MM.1S (cell line): ENCODE measurements around the gene ZHX3.

Experiments used
- DNase-seq: peaks from one replicate; pipeline ENCODE4 v3.0.0-alpha.2; 2015
- H2AFZ ChIP-seq: fragments of 300-600 bp; sonication (generic); 2 replicates; pipeline ENCODE4 v1.6.0; 2016; ENCODE audit warnings: antibody characterized with exemption, low read length
- H3F3A ChIP-seq: fragments of 300-600 bp; sonication (generic); 2 replicates; pipeline ENCODE4 v1.6.1; 2016; ENCODE audit warnings: mild to moderate bottlenecking, antibody characterized with exemption, low read length, moderate library complexity, mixed read lengths; ENCODE audit not compliant: insufficient read depth
- H3K27ac ChIP-seq: fragments of 300-600 bp; sonication (generic); 2 replicates; pipeline ENCODE4 v1.5.1; 2016; ENCODE audit warnings: mild to moderate bottlenecking, low read length
- H3K27me3 ChIP-seq: fragments of 300-600 bp; sonication (generic); replicated peaks from 2 replicates; pipeline ENCODE4 v1.6.0; 2016; ENCODE audit warnings: low read length; ENCODE audit not compliant: insufficient read depth
- H3K36me3 ChIP-seq: fragments of 300-600 bp; sonication (generic); replicated peaks from 2 replicates; pipeline ENCODE4 v1.6.1; 2016; ENCODE audit warnings: mild to moderate bottlenecking, low read length, mixed read lengths; ENCODE audit not compliant: insufficient read depth
- H3K4me1 ChIP-seq: fragments of 300-600 bp; sonication (generic); 2 replicates; pipeline ENCODE4 v1.6.1; 2016; ENCODE audit warnings: low read length, mixed read lengths
- H3K4me2 ChIP-seq: fragments of 300-600 bp; sonication (generic); 2 replicates; pipeline ENCODE4 v1.6.0; 2016; ENCODE audit warnings: low read depth, low read length
- H3K4me3 ChIP-seq: fragments of 300-600 bp; sonication (generic); 2 replicates; pipeline ENCODE4 v1.5.1; 2016; ENCODE audit warnings: low read length, mixed read lengths
- H3K79me2 ChIP-seq: fragments of 300-600 bp; sonication (generic); 2 replicates; pipeline ENCODE4 v1.6.1; 2016; ENCODE audit warnings: mixed run types, low read length, mixed read lengths
- H3K9ac ChIP-seq: fragments of 300-600 bp; sonication (generic); 2 replicates; pipeline ENCODE4 v1.6.1; 2016; ENCODE audit warnings: low read length, mixed read lengths
- H3K9me2 ChIP-seq: fragments of 300-600 bp; sonication (generic); replicated peaks from 2 replicates; pipeline ENCODE4 v1.6.1; 2016; ENCODE audit warnings: mild to moderate bottlenecking, low read length, mixed read lengths; ENCODE audit not compliant: insufficient read depth
- H3K9me3 ChIP-seq: fragments of 300-600 bp; sonication (generic); replicated peaks from 2 replicates; pipeline ENCODE4 v1.6.1; 2016; ENCODE audit warnings: mild to moderate bottlenecking, low read length, mixed read lengths; ENCODE audit not compliant: insufficient read depth
- H4K20me1 ChIP-seq: fragments of 300-600 bp; sonication (generic); 2 replicates; pipeline ENCODE4 v1.6.1; 2016; ENCODE audit warnings: mild to moderate bottlenecking, low read length, moderate library complexity, mixed read lengths; ENCODE audit not compliant: insufficient read depth
- EZH2 ChIP-seq: fragments of 300-600 bp; sonication (generic); optimal IDR thresholded peaks from 2 replicates; pipeline ENCODE3; 2017; ENCODE audit warnings: low read depth, mild to moderate bottlenecking, antibody characterized with exemption, low read length, mixed read lengths
- EZH2phosphoT487 ChIP-seq: fragments of 300-600 bp; sonication (generic); IDR thresholded peaks from 2 replicates; pipeline ENCODE4 v1.6.1; 2018; ENCODE audit warnings: antibody characterized with exemption, low read length
- TF ChIP-seq, protein P1 (sequence below): fragments of 300-600 bp; sonication (generic); IDR thresholded peaks from 2 replicates; pipeline ENCODE4 v1.5.1; 2016; ENCODE audit warnings: antibody characterized with exemption, low read length, mixed read lengths

ZHX3 gene

DNA sequence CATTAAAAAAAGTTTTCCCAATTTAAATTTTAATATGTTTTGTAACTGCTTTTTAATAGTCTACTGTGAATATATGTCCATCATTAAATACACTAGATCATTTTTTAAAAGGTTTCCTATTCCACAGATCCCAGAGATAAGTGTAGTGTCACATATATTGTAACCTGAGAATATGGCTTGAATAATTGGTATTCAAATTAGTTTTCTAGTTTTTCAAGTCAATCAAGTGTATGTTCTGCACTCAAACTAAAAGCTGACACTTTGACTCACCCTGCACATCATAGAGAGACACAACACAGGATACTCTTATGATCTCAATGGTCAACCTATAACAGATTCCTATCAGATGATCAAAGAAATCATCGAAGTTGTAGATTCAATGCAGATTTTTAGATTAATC is 49.1 kb downstream of the ZHX3 start:
- Histone ChIP-seq H3K27me3 (no peaks in the 10 kb centered on the region), H3K36me3 (no peaks in the 10 kb centered on the region), H3F3A (no peaks in the 10 kb centered on the region), H3K9me2 (no peaks in the 10 kb centered on the region), H4K20me1 (no peaks in the 10 kb centered on the region), H3K79me2 (no peaks in the 10 kb centered on the region), H2AFZ (no peak overlapping the region), H3K4me1 (no peaks in the 10 kb centered on the region), H3K4me2 (no peak overlapping the region), H3K4me3 (no peak overlapping the region), H3K27ac (no peak overlapping the region), H3K9me3 (no peaks in the 10 kb centered on the region), H3K9ac (no peak overlapping the region)
- TF ChIP-seq EZH2phosphoT487 (no peak), EZH2 (no peak)
- TF ChIP-seq, protein P1, sequence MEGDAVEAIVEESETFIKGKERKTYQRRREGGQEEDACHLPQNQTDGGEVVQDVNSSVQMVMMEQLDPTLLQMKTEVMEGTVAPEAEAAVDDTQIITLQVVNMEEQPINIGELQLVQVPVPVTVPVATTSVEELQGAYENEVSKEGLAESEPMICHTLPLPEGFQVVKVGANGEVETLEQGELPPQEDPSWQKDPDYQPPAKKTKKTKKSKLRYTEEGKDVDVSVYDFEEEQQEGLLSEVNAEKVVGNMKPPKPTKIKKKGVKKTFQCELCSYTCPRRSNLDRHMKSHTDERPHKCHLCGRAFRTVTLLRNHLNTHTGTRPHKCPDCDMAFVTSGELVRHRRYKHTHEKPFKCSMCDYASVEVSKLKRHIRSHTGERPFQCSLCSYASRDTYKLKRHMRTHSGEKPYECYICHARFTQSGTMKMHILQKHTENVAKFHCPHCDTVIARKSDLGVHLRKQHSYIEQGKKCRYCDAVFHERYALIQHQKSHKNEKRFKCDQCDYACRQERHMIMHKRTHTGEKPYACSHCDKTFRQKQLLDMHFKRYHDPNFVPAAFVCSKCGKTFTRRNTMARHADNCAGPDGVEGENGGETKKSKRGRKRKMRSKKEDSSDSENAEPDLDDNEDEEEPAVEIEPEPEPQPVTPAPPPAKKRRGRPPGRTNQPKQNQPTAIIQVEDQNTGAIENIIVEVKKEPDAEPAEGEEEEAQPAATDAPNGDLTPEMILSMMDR, result no peak
- DNase-seq, result no peak

DNA sequence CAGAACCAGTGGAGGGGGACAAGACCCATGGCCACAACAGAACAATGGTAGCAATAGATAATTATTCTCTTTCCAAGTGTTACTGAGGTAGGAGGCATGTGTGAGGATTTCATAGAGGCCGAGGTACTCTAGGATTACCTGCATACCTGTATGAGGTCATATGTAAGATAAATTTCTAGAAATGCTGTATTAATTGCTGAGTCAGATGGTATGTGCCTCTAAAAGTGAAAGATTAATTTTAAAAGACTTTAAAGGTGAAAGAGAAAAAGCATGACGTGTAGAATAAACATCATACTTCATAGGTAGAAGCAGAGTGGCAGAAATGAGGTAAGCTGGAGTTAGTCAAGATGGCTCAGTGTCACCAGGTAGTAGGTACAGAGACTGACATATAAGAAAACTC is 51.6 kb downstream of the ZHX3 start:
- Histone ChIP-seq H3K9ac (no peak overlapping the region), H3F3A (no peaks in the 10 kb centered on the region), H3K79me2 (no peaks in the 10 kb centered on the region), H2AFZ (no peak overlapping the region), H3K4me1 (no peaks in the 10 kb centered on the region), H3K4me2 (no peak overlapping the region), H3K27ac (no peak overlapping the region), H3K4me3 (no peak overlapping the region), H3K36me3 (no peaks in the 10 kb centered on the region), H4K20me1 (no peaks in the 10 kb centered on the region), H3K9me2 (no peaks in the 10 kb centered on the region), H3K27me3 (no peaks in the 10 kb centered on the region), H3K9me3 (no peaks in the 10 kb centered on the region)
- no peak for DNase-seq
- no peak for TF ChIP-seq EZH2phosphoT487
- TF ChIP-seq, protein P1, result no peak
- no peak for TF ChIP-seq EZH2

DNA sequence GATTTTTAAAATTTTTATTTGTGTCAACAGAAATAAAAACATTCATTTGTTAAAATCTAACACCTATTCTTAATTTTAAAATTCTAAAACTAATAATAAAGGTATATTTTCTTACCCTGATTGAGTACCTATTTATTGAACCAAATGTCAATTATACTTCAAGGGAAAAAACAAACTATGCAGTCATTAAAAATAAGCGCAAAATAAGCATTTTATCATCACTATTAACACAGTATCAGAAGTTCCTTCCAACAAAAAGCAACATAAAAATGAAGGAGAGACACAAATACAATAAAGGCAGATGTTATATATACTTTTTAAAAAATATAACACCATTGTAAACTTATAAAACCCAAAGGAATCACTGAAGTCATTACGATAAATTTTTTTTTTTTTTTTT is 52.7 kb downstream of the ZHX3 start:
- no peaks in the 10 kb centered on the region for H3K4me1 ChIP-seq
- H3K36me3 ChIP-seq, result no peaks in the 10 kb centered on the region
- H3K4me2 ChIP-seq, result no peak overlapping the region
- H3K27me3 ChIP-seq, result no peaks in the 10 kb centered on the region
- no peaks in the 10 kb centered on the region for H3K9me3 ChIP-seq
- H3F3A ChIP-seq, result no peaks in the 10 kb centered on the region
- H3K9ac ChIP-seq, result no peak overlapping the region
- H4K20me1 ChIP-seq, result no peaks in the 10 kb centered on the region
- no peak overlapping the region for H3K27ac ChIP-seq
- no peak overlapping the region for H2AFZ ChIP-seq
- no peak for DNase-seq
- no peaks in the 10 kb centered on the region for H3K9me2 ChIP-seq
- H3K79me2 ChIP-seq, result no peaks in the 10 kb centered on the region
- no peak overlapping the region for H3K4me3 ChIP-seq
- no peak for TF ChIP-seq EZH2phosphoT487
- TF ChIP-seq EZH2, result no peak
- TF ChIP-seq, protein P1, result no peak
